Thoracic aorta (tissue), 2 donors: Measurements from ENCODE around the gene GNB1. TPM values are rescaled to one million over a fixed set of nuclear protein-coding genes. Genes with fewer than 3 reads are reported as not detected.

Experiments
- ATAC-seq: fragments of 150-250 bp; one replicate; pipeline ENCODE4 v1.8.0; 2017; ENCODE audit warnings: low read depth; ENCODE audit not compliant: insufficient number of reproducible peaks, low FRiP score
- DNase-seq: peaks from one replicate; pipeline ENCODE4 v3.0.0-alpha.2; 2020; ENCODE audit warnings: low spot score
- H3K27ac ChIP-seq, 2 donors: fragments of 200-600 bp; sonication (generic); 1 replicate in 1 of 2; 2 replicates in 1 of 2; pipeline ENCODE4 v1.5.1; 2016; ENCODE audit warnings: mild to moderate bottlenecking in 2 of 2, moderate library complexity in 2 of 2
- H3K27me3 ChIP-seq: fragments of 200-600 bp; sonication (generic); replicated peaks from 2 replicates; pipeline ENCODE4 v1.6.0; 2016; ENCODE audit warnings: mild to moderate bottlenecking; ENCODE audit not compliant: insufficient read depth
- H3K36me3 ChIP-seq: fragments of 200-600 bp; sonication (generic); one replicate; pipeline ENCODE4 v1.5.1; 2016
- H3K4me1 ChIP-seq, 2 donors: fragments of 200-600 bp; sonication (generic); 1 replicate in 1 of 2; 2 replicates in 1 of 2; pipeline versions ENCODE4 v1.5.1 to v1.6.0; 2016; ENCODE audit warnings: low read depth in 2 of 2, mild to moderate bottlenecking in 1 of 2; ENCODE audit not compliant: control insufficient read depth in 1 of 2
- H3K4me3 ChIP-seq: fragments of 200-600 bp; sonication (generic); 2 replicates; pipeline ENCODE4 v1.5.1; 2016; ENCODE audit warnings: mild to moderate bottlenecking
- H3K9me3 ChIP-seq: fragments of 200-600 bp; sonication (generic); 2 replicates; pipeline ENCODE4 v1.5.1; 2016
- CTCF ChIP-seq: fragments of 200-600 bp; sonication (generic); IDR thresholded peaks from one replicate; pipeline ENCODE4 v1.5.1; 2019; ENCODE audit warnings: antibody characterized with exemption
- total RNA-seq, 2 donors: library from RNA; depleted of rRNA; stranded (reverse); fragments of >200 nt; gene quantifications; one replicate each; pipeline versions ENCODE4 v1.1.0 to v1.2.3, GENCODE V29; 2016

Gene GNB1
- total RNA-seq, 2 donors from 2014 or later, result 169 to 200 TPM

- H3K27me3 ChIP-seq, result no peaks in the 10 kb centered on the region
- no peaks in the 10 kb centered on the region for H3K36me3 ChIP-seq
- ATAC-seq, result no peak
- no peak for DNase-seq
- no peaks in the 10 kb centered on the region for H3K9me3 ChIP-seq
- TF ChIP-seq CTCF, result no peak
- H3K4me1 ChIP-seq, result no peaks in the 10 kb centered on the region
- H3K27ac ChIP-seq, result no peak overlapping the region
- H3K4me3 ChIP-seq, result no peak overlapping the region
Observed at GRCh38 chr1:1925437-1926345, 34.8 kb upstream of the GNB1 start.

GRCh38 chr1:1924849-1925248, 34.0 kb upstream of the GNB1 start:
- no peaks in the 10 kb centered on the region for H3K27me3 ChIP-seq
- H3K9me3 ChIP-seq, result no peaks in the 10 kb centered on the region
- H3K4me1 ChIP-seq, result no peaks in the 10 kb centered on the region
- H3K36me3 ChIP-seq, result no peaks in the 10 kb centered on the region
- H3K4me3 ChIP-seq, result no peak overlapping the region
- ATAC-seq, result no peak
- no peak for TF ChIP-seq CTCF
- no peak for DNase-seq
- H3K27ac ChIP-seq, result no peak overlapping the region

- Histone ChIP-seq H3K27ac (no peak overlapping the region), H3K36me3 (no peaks in the 10 kb centered on the region), H3K27me3 (no peaks in the 10 kb centered on the region), H3K4me3 (no peak overlapping the region), H3K4me1 (no peaks in the 10 kb centered on the region), H3K9me3 (no peaks in the 10 kb centered on the region)
- no peak for TF ChIP-seq CTCF
- DNase-seq, result no peak
- ATAC-seq, result no peak
Observed at GRCh38 chr1:1924386-1924785, 33.5 kb upstream of the GNB1 start.

GRCh38 chr1:1922956-1923833, 32.3 kb upstream of the GNB1 start:
- Histone ChIP-seq H3K4me3 (no peak overlapping the region), H3K9me3 (no peaks in the 10 kb centered on the region), H3K36me3 (no peaks in the 10 kb centered on the region), H3K27ac (no peak overlapping the region), H3K4me1 (peaks cover 0 to 8% of the 10 kb centered on the region in 2 donors), H3K27me3 (no peaks in the 10 kb centered on the region)
- no peak for TF ChIP-seq CTCF
- ATAC-seq (no peak), DNase-seq (no peak)

GRCh38 chr1:1922702-1922955, 31.7 kb upstream of the GNB1 start:
- no peak for TF ChIP-seq CTCF
- no peak for DNase-seq
- no peak for ATAC-seq
- Histone ChIP-seq H3K9me3 (no peaks in the 10 kb centered on the region), H3K4me1 (peaks cover 0 to 10% of the 10 kb centered on the region in 2 donors), H3K36me3 (no peaks in the 10 kb centered on the region), H3K27ac (no peak overlapping the region), H3K27me3 (no peaks in the 10 kb centered on the region), H3K4me3 (no peak overlapping the region)
